Natural killer cell (primary cell): ENCODE measurements around the gene PTPRT. TPM values are rescaled to one million over a fixed set of nuclear protein-coding genes. Genes with fewer than 3 reads are reported as not detected.

Experiments
- ATAC-seq, 3 donors: fragments of 150-1000 bp in 2 of 3; fragments of 200-7000 bp in 1 of 3; cut with Tn5 transposase; 1 replicate in 1 of 3; 2 replicates in 2 of 3; pipeline ENCODE4 v1.10.0; 2021; ENCODE audit warnings: mild to moderate bottlenecking in 2 of 3, moderate library complexity in 2 of 3
- DNase-seq, 2 donors: peaks; one replicate each; pipeline versions ENCODE4 v3.0.0 to v3.0.0-alpha.2; 2013 to 2021; ENCODE audit warnings: mixed read lengths in 1 of 2
- H3K27ac ChIP-seq: one replicate; pipeline ENCODE4 v1.5.1; 2013; ENCODE audit warnings: mild to moderate bottlenecking, low read length
- H3K27me3 ChIP-seq: one replicate; pipeline ENCODE4 v1.6.1; 2013; ENCODE audit warnings: low read length; ENCODE audit not compliant: control insufficient read depth, insufficient read depth
- H3K36me3 ChIP-seq: one replicate; pipeline ENCODE4 v1.6.1; 2013; ENCODE audit warnings: low read length; ENCODE audit not compliant: control insufficient read depth, insufficient read depth
- H3K4me1 ChIP-seq: one replicate; pipeline ENCODE4 v1.6.1; 2013; ENCODE audit warnings: low read length; ENCODE audit not compliant: control insufficient read depth, insufficient read depth
- H3K4me3 ChIP-seq: one replicate; pipeline ENCODE4 v1.5.1; 2013; ENCODE audit warnings: low read length
- H3K9me3 ChIP-seq: one replicate; pipeline ENCODE4 v1.6.1; 2013; ENCODE audit warnings: low read length; ENCODE audit not compliant: control insufficient read depth, insufficient read depth
- H3K27ac Mint-ChIP-seq, 2 donors: one replicate each; pipeline ENCODE4 v1.8.0; 2022; ENCODE audit warnings: mild to moderate bottlenecking in 2 of 2, mixed read lengths in 2 of 2, moderate library complexity in 1 of 2
- H3K27me3 Mint-ChIP-seq, 2 donors: one replicate each; pipeline ENCODE4 v1.8.0; 2022; ENCODE audit warnings: low read depth in 2 of 2, mixed read lengths in 2 of 2
- H3K36me3 Mint-ChIP-seq: one replicate; pipeline ENCODE4 v1.8.0; 2022; ENCODE audit warnings: mixed read lengths
- H3K4me1 Mint-ChIP-seq, 2 donors: one replicate each; pipeline ENCODE4 v1.8.0; 2022; ENCODE audit warnings: mixed read lengths in 2 of 2
- H3K4me3 Mint-ChIP-seq: one replicate; pipeline ENCODE4 v1.8.0; 2022; ENCODE audit warnings: mild to moderate bottlenecking, moderate library complexity, mixed read lengths
- H3K9me3 Mint-ChIP-seq, 2 donors: one replicate each; pipeline ENCODE4 v1.8.0; 2022; ENCODE audit warnings: mixed read lengths in 2 of 2
- WGBS: methylation state at CpG from one replicate; pipeline ENCODE4 v1.1.7; 2013; ENCODE audit warnings: missing lambda C conversion rate; ENCODE audit not compliant: insufficient coverage; 5-methylcytosine and 5-hydroxymethylcytosine counted together
- intact Hi-C: fragments of 100-400 bp; cut with micrococcal nuclease; formaldehyde crosslinking; loops from one replicate; pipeline ENCODE4 v1.14.2; 2022
- total RNA-seq, 4 donors: library from RNA; stranded (reverse); fragments of 120-200 nt in 1 of 4; gene quantifications; one replicate each; pipeline versions ENCODE4 v1.2.3 to v1.2.4, GENCODE V29; 2013 to 2022
- TF ChIP-seq, protein P1 (sequence below): fragments of 200-600 bp; IDR thresholded peaks from one replicate; pipeline ENCODE4 v1.8.0; 2022; ENCODE audit warnings: antibody characterized with exemption

The PTPRT gene
- total RNA-seq, 3 donors from 2014 or later (not counting 1 experiment from before 2014, with no cell fraction given) = not detected

DNA sequence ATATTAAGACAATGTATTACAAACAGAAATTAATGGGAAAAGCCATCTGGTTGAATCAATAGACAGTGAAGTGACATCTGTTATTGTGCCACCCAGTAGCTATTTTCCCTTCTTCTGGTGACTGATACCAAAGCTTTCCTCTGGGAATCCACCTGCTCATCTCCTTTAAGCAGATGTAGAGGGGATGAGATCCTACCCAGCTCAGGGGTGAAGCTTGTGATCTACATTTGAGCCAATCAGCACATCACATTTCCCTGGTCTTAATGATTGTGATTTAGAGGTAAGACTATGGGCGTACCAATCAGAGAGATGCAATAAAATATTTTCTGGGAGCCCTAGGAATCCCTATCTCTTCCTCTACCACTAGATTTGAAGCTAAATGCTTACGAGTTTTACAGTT is 782.9 kb downstream of the PTPRT start:
- Mint-ChIP-seq H3K9me3 (peaks cover 3 to 4% of the 10 kb centered on the region in 2 donors), H3K36me3 (no peaks in the 10 kb centered on the region), H3K27ac (no peak overlapping the region), H3K27me3 (no peaks in the 10 kb centered on the region), H3K4me1 (no peaks in the 10 kb centered on the region), H3K4me3 (no peak overlapping the region)
- 64% methylated on average over 1 of the region's 2 CpGs for WGBS
- ATAC-seq = no peak
- no peaks in the 10 kb centered on the region for H3K9me3 ChIP-seq
- H3K27me3 ChIP-seq = no peaks in the 10 kb centered on the region
- no peaks in the 10 kb centered on the region for H3K36me3 ChIP-seq
- no peaks in the 10 kb centered on the region for H3K4me1 ChIP-seq
- H3K4me3 ChIP-seq = no peak overlapping the region
- H3K27ac ChIP-seq = no peak overlapping the region
- no peak for DNase-seq
- TF ChIP-seq, protein P1, sequence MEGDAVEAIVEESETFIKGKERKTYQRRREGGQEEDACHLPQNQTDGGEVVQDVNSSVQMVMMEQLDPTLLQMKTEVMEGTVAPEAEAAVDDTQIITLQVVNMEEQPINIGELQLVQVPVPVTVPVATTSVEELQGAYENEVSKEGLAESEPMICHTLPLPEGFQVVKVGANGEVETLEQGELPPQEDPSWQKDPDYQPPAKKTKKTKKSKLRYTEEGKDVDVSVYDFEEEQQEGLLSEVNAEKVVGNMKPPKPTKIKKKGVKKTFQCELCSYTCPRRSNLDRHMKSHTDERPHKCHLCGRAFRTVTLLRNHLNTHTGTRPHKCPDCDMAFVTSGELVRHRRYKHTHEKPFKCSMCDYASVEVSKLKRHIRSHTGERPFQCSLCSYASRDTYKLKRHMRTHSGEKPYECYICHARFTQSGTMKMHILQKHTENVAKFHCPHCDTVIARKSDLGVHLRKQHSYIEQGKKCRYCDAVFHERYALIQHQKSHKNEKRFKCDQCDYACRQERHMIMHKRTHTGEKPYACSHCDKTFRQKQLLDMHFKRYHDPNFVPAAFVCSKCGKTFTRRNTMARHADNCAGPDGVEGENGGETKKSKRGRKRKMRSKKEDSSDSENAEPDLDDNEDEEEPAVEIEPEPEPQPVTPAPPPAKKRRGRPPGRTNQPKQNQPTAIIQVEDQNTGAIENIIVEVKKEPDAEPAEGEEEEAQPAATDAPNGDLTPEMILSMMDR = no peak
- intact Hi-C loops = no loop called here

DNA sequence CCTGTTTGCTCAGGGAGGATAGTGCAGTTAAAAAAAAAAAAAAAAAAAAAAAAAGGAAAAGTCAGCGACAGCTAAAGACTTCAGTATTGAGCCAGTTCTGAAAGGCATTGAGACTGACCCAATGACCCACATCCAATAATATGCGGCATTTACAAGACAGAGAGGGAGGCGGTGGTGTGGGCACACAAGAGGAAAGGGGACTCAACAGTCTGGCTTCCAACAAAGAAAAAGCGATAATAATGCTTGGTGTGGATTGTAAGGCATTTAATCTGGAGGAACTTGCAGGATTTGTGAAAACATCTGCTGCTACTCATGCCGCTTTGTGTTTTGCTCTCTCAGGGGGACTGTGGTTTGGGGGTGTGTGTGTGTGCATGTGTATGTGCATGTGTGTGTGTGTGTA is 787.3 kb downstream of the PTPRT start:
- Histone ChIP-seq H3K4me3 (no peak overlapping the region), H3K9me3 (no peaks in the 10 kb centered on the region), H3K4me1 (no peaks in the 10 kb centered on the region), H3K36me3 (no peaks in the 10 kb centered on the region), H3K27ac (no peak overlapping the region), H3K27me3 (no peaks in the 10 kb centered on the region)
- TF ChIP-seq, protein P1 = no peak
- Mint-ChIP-seq H3K4me1 (no peaks in the 10 kb centered on the region), H3K36me3 (no peaks in the 10 kb centered on the region), H3K9me3 (peaks cover 8% of the 10 kb centered on the region in 2 donors), H3K4me3 (no peak overlapping the region), H3K27ac (no peak overlapping the region), H3K27me3 (peaks cover 0 to 3% of the 10 kb centered on the region in 2 donors)
- no peak for ATAC-seq
- DNase-seq = no peak
- WGBS = 85% methylated on average over 5 of the region's 5 CpGs
- intact Hi-C loops = no loop called here

DNA sequence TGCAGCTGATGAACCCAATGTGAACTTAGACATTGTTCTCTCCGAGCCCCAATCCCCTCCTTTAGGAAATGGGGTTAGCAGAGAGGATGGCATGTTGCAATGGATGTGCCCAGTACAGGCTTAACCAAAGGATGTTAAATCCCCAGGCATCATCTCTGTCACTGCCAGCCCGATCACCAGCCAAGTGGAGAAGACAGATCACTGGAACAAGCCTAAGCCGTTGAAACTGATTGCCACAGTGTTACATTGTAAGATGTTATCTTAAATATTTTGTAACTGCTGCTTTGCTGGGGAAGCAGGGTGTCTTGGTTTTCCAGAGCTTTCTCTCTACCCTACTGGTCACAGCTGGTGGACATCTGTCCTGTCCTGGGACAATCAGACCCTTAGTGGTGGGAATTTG is 788.1 kb downstream of the PTPRT start:
- no peaks in the 10 kb centered on the region for H3K36me3 Mint-ChIP-seq
- intact Hi-C loops = no loop called here
- Histone ChIP-seq H3K4me1 (no peaks in the 10 kb centered on the region), H3K27ac (no peak overlapping the region), H3K9me3 (no peaks in the 10 kb centered on the region), H3K27me3 (no peaks in the 10 kb centered on the region), H3K4me3 (no peak overlapping the region), H3K36me3 (no peaks in the 10 kb centered on the region)
- 62% methylated on average over 3 of the region's 3 CpGs for WGBS
- H3K4me3 Mint-ChIP-seq = no peak overlapping the region
- H3K4me1 Mint-ChIP-seq = no peaks in the 10 kb centered on the region
- DNase-seq (no peak), ATAC-seq (no peak)
- TF ChIP-seq, protein P1 = no peak
- peaks cover 0 to 3% of the 10 kb centered on the region in 2 donors for H3K27me3 Mint-ChIP-seq
- peaks cover 8% of the 10 kb centered on the region in 2 donors for H3K9me3 Mint-ChIP-seq
- H3K27ac Mint-ChIP-seq = no peak overlapping the region

DNA sequence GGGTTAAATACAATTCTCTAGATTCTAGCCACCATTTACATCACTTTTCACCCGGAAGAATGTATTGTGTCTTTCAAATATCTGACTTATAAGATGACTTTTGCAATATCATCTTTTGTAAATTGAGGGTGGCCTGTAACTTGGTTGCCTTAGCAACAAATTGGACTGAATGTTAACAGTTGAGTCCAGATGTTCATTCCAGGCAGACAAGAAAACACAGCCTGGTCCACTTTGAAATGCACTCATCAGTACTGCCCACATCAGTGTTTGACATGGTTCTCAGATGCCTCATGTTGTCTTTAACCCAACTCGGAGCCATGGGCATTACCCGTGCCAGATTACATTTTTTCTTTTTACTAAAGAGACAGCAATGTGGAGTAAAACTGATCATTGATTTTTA is 789.9 kb downstream of the PTPRT start:
- Histone ChIP-seq H3K9me3 (no peaks in the 10 kb centered on the region), H3K27ac (no peak overlapping the region), H3K4me1 (no peaks in the 10 kb centered on the region), H3K4me3 (no peak overlapping the region), H3K36me3 (no peaks in the 10 kb centered on the region), H3K27me3 (no peaks in the 10 kb centered on the region)
- TF ChIP-seq, protein P1 = no peak
- DNase-seq = no peak
- ATAC-seq = no peak
- Mint-ChIP-seq H3K27ac (no peak overlapping the region), H3K27me3 (peaks cover 0 to 3% of the 10 kb centered on the region in 2 donors), H3K9me3 (peaks cover 5 to 8% of the 10 kb centered on the region in 2 donors), H3K4me3 (no peak overlapping the region), H3K36me3 (no peaks in the 10 kb centered on the region), H3K4me1 (no peaks in the 10 kb centered on the region)
- 92% methylated on average over 2 of the region's 3 CpGs for WGBS
- intact Hi-C loops = no loop called here
